ENCODE data around the gene AASS.

The AASS gene

GRCh38 chr7:122035876-122036275 lies 108.2 kb downstream of the AASS start:
- DNase-seq = no peak

- no peak for DNase-seq
These were observed 110.4 kb downstream of the AASS start for GRCh38 chr7:122033641-122034040.

- no peak for DNase-seq
These were observed 117.0 kb downstream of the AASS start for GRCh38 chr7:122027058-122027457.
